Measurements from ENCODE around the gene GFOD2. TPM values are rescaled to one million over a fixed set of nuclear protein-coding genes. Genes with fewer than 3 reads are reported as not detected.

GFOD2 gene
- total and polyA plus RNA-seq, 2 experiments from 2014 or later: 11.4 to 17.5 TPM

DNA sequence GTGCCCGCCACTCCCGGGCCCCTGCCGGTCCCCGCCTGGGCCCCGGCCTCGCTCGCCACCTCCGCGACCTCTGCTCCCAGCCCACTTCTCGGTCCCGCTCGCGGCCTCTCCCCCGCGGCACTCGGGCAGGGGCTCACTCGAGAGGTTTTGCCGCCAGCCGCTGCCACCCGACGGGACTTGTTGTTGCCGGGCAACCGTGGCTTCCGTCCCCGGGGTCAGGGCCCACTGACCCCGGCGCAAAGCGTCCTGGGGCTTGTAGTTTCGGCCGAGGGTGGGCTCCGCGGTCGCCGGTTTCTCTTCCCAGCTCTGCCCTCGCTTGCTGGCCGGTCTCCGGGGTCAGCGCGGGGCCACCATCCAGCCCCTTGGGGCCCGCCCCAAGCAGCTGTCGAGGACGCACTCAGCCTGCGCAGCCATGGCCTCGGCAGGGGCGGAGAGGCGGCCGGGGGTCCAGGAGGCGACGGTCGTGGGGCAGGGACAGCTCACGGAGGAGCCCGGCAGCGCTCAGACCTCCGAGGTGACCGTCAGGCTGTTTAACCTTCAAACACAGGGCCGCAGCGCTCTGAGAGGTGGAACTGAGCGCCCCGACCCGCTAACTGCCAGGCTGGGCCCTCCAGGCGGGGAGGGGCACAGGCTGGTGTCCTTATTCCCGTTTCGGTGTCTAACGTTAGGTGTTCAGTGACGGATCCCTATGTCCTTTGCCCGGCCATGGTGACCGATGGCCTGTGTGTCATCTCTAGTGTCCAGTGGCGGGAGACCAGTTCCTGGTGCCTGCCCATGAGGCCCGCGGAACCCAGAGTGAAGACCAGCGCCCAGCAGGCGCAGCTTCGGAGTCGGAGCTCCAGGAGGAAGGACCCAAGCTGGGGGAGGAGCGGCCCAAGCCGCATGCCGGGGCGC is 52.3 kb downstream of the GFOD2 start, which contains the start of the genes C16orf86 and ENKD1:
Gene C16orf86 (plus strand): TSS at position 256 of the 894 bp plus-strand sequence. CDS start 157 bp downstream, at position 413.
Gene ENKD1 (minus strand): TSS at position 192 of the 894 bp plus-strand sequence. CDS start 308 bp downstream, outside the sequence.
- H3K4me3 ChIP-seq: peak within 1 kb of the TSS; percentile 82
- peak within 1 kb of the TSS; percentile 93 for H2AFZ ChIP-seq
- H3K4me1 ChIP-seq (ENCODE audit: insufficient read depth): peaks cover 10% of the 10 kb centered on the region
- H3K79me2 ChIP-seq (ENCODE audit: insufficient read depth): peaks cover 11% of the 10 kb centered on the region
- H3K36me3 ChIP-seq (ENCODE audit: low read depth): no peaks in the 10 kb centered on the region
- no peaks in the 10 kb centered on the region for H3K9me3 ChIP-seq (ENCODE audit: low read depth)
- in situ Hi-C loops (cut with MboI): no loop called here
- H3K9me2 ChIP-seq (ENCODE audit: insufficient read depth): no peaks in the 10 kb centered on the region
- 3 to 4% methylated on average over 66 to 69 of the region's 78 CpGs for WGBS, 2 experiments (ENCODE audit: low coverage in 1 of 2, low lambda C conversion rate in 2 of 2, missing lambda C conversion rate in 2 of 2)
- H3F3A ChIP-seq (ENCODE audit: insufficient read depth): no peaks in the 10 kb centered on the region
- H3K27me3 ChIP-seq (replicated peaks; ENCODE audit: insufficient read depth): no peaks in the 10 kb centered on the region
- peak; percentile 82 for DNase-seq
- peak within 1 kb of the TSS; percentile 79 for H3K9ac ChIP-seq
- no peaks in the 10 kb centered on the region for H4K20me1 ChIP-seq (ENCODE audit: insufficient read depth)
- peak within 1 kb of the TSS; percentile 49 for H3K27ac ChIP-seq
- no peak for TF ChIP-seq EZH2 (IDR thresholded peaks at IDR 0.05; ENCODE audit: insufficient read depth, poor library complexity, severe bottlenecking)
- no peak for TF ChIP-seq EZH2phosphoT487 (IDR thresholded peaks at IDR 0.05; ENCODE audit: insufficient read depth, low read depth)
- peak within 1 kb of the TSS; percentile 82 for H3K4me2 ChIP-seq (ENCODE audit: unreplicated experiment)

GRCh38 chr16:67666032-67666551 is 53.0 kb downstream of the GFOD2 start:
- Histone ChIP-seq H3K9ac (peak overlapping the region; percentile 79), H3K27ac (peak overlapping the region; percentile 49), H3K9me3 (ENCODE audit: low read depth) (no peaks in the 10 kb centered on the region), H3K27me3 (replicated peaks; ENCODE audit: insufficient read depth) (no peaks in the 10 kb centered on the region), H3K4me3 (peak overlapping the region; percentile 82), H3K4me2 (ENCODE audit: unreplicated experiment) (peak overlapping the region; percentile 82), H3K4me1 (ENCODE audit: insufficient read depth) (peaks cover 10% of the 10 kb centered on the region), H3K79me2 (ENCODE audit: insufficient read depth) (peaks cover 11% of the 10 kb centered on the region), H3K36me3 (ENCODE audit: low read depth) (no peaks in the 10 kb centered on the region), H3K9me2 (ENCODE audit: insufficient read depth) (no peaks in the 10 kb centered on the region), H2AFZ (peak overlapping the region; percentile 93), H4K20me1 (ENCODE audit: insufficient read depth) (no peaks in the 10 kb centered on the region), H3F3A (ENCODE audit: insufficient read depth) (no peaks in the 10 kb centered on the region)
- WGBS, 2 experiments (ENCODE audit: low coverage in 1 of 2, low lambda C conversion rate in 2 of 2, missing lambda C conversion rate in 2 of 2): 0 to 1% methylated on average over 36 to 40 of the region's 46 CpGs
- in situ Hi-C loops (cut with MboI): no loop called here
- TF ChIP-seq EZH2phosphoT487 (IDR thresholded peaks at IDR 0.05; ENCODE audit: insufficient read depth, low read depth): no peak
- TF ChIP-seq EZH2 (IDR thresholded peaks at IDR 0.05; ENCODE audit: insufficient read depth, poor library complexity, severe bottlenecking): no peak
- DNase-seq: peak; percentile 68

GRCh38 chr16:67665598-67665997 is 53.5 kb downstream of the GFOD2 start:
- Histone ChIP-seq H3K79me2 (ENCODE audit: insufficient read depth) (peaks cover 11% of the 10 kb centered on the region), H3K4me3 (peak overlapping the region; percentile 82), H3K27me3 (replicated peaks; ENCODE audit: insufficient read depth) (no peaks in the 10 kb centered on the region), H3F3A (ENCODE audit: insufficient read depth) (no peaks in the 10 kb centered on the region), H3K4me1 (ENCODE audit: insufficient read depth) (peaks cover 10% of the 10 kb centered on the region), H3K9me2 (ENCODE audit: insufficient read depth) (no peaks in the 10 kb centered on the region), H3K27ac (no peak overlapping the region), H2AFZ (peak overlapping the region; percentile 93), H3K9me3 (ENCODE audit: low read depth) (no peaks in the 10 kb centered on the region), H3K9ac (peak overlapping the region; percentile 79), H3K4me2 (ENCODE audit: unreplicated experiment) (peak overlapping the region; percentile 82), H3K36me3 (ENCODE audit: low read depth) (no peaks in the 10 kb centered on the region), H4K20me1 (ENCODE audit: insufficient read depth) (no peaks in the 10 kb centered on the region)
- no peak for TF ChIP-seq EZH2 (IDR thresholded peaks at IDR 0.05; ENCODE audit: insufficient read depth, poor library complexity, severe bottlenecking)
- TF ChIP-seq EZH2phosphoT487 (IDR thresholded peaks at IDR 0.05; ENCODE audit: insufficient read depth, low read depth): no peak
- WGBS, 2 experiments (ENCODE audit: low coverage in 1 of 2, low lambda C conversion rate in 2 of 2, missing lambda C conversion rate in 2 of 2): 68 to 71% methylated on average over 5 of the region's 5 CpGs
- in situ Hi-C loops (cut with MboI): no loop called here
- DNase-seq: no peak

DNA sequence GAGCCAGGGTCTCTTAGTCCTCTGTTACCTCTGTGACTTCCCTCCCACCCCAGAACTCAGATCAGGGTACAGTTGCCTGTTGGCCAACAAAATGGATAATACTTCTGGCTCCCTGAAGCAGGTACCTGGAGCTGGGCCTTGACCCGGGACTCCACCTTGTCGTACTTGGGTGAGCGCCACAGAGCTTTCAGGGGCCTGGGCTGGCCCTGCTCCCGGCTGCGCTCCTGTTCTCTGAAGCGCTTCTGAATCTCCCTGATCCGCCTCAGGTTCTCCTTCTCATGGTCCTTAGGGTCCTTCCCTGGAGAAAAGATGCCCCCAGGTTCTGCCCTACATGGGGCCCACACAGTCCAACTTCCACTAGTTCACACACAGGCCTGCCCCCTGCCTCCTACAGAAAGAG is 54.2 kb downstream of the GFOD2 start:
- TF ChIP-seq EZH2phosphoT487 (IDR thresholded peaks at IDR 0.05; ENCODE audit: insufficient read depth, low read depth): no peak
- no peak for TF ChIP-seq EZH2 (IDR thresholded peaks at IDR 0.05; ENCODE audit: insufficient read depth, poor library complexity, severe bottlenecking)
- WGBS, 2 experiments (ENCODE audit: low coverage in 1 of 2, low lambda C conversion rate in 2 of 2, missing lambda C conversion rate in 2 of 2): 96 to 99% methylated on average over 7 of the region's 7 CpGs
- in situ Hi-C loops (cut with MboI): no loop called here
- Histone ChIP-seq H3K27me3 (replicated peaks; ENCODE audit: insufficient read depth) (no peaks in the 10 kb centered on the region), H3F3A (ENCODE audit: insufficient read depth) (no peaks in the 10 kb centered on the region), H3K4me2 (ENCODE audit: unreplicated experiment) (no peak overlapping the region), H4K20me1 (ENCODE audit: insufficient read depth) (no peaks in the 10 kb centered on the region), H3K36me3 (ENCODE audit: low read depth) (no peaks in the 10 kb centered on the region), H3K79me2 (ENCODE audit: insufficient read depth) (peaks cover 11% of the 10 kb centered on the region), H3K27ac (no peak overlapping the region), H3K4me1 (ENCODE audit: insufficient read depth) (peaks cover 10% of the 10 kb centered on the region), H2AFZ (no peak overlapping the region), H3K9ac (no peak overlapping the region), H3K9me3 (ENCODE audit: low read depth) (no peaks in the 10 kb centered on the region), H3K9me2 (ENCODE audit: insufficient read depth) (no peaks in the 10 kb centered on the region), H3K4me3 (no peak overlapping the region)
- DNase-seq: no peak
